H7 (cell line): ENCODE measurements around the gene MTHFD2L. TPM values are rescaled to one million over a fixed set of nuclear protein-coding genes. Genes with fewer than 3 reads are reported as not detected.

Experiments used
- DNase-seq: peaks from one replicate; pipeline ENCODE4 v3.0.0; 2012
- H3K27me3 ChIP-seq: 2 replicates; pipeline ENCODE4 v1.6.0; 2011; ENCODE audit warnings: mild to moderate bottlenecking, low read length; ENCODE audit not compliant: control insufficient read depth, insufficient read depth
- H3K36me3 ChIP-seq: replicated peaks from 2 replicates; pipeline ENCODE4 v1.5.1; 2011; ENCODE audit warnings: low read length; ENCODE audit not compliant: control insufficient read depth, insufficient read depth
- H3K4me3 ChIP-seq: 2 replicates; pipeline ENCODE4 v1.5.1; 2011; ENCODE audit warnings: low read depth, mild to moderate bottlenecking, control low read depth, low read length, moderate library complexity; ENCODE audit not compliant: insufficient read depth
- total RNA-seq: library from RNA; depleted of rRNA; stranded (reverse); fragments of >200 nt; shearing (Covaris generic); gene quantifications from 2 replicates; pipeline ENCODE4 v1.2.3, GENCODE V29; 2014

The MTHFD2L gene
- total RNA-seq, 1 experiment from 2014 or later, result 6.6 TPM

DNA sequence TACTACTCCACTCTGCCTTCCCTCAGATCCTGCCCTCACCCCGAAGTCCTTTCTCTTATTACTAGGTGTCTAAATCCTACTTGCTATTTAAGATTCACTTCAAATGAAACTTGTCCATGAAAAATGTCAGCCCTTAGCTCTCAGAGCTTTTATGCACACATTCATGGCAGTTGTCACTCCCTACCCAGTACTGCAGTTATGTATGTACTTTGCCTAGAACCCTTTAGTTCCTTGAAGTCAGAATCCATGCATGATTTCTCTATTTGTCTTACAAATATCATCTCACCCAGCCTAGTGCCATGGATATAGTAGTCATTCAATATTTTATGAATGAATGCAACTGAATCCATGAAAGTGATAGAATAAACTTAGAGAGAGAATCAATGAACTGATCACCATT, 147.1 kb downstream of the MTHFD2L start:
- DNase-seq, result no peak
- Histone ChIP-seq H3K27me3 (no peaks in the 10 kb centered on the region), H3K4me3 (no peak overlapping the region), H3K36me3 (no peaks in the 10 kb centered on the region)

DNA sequence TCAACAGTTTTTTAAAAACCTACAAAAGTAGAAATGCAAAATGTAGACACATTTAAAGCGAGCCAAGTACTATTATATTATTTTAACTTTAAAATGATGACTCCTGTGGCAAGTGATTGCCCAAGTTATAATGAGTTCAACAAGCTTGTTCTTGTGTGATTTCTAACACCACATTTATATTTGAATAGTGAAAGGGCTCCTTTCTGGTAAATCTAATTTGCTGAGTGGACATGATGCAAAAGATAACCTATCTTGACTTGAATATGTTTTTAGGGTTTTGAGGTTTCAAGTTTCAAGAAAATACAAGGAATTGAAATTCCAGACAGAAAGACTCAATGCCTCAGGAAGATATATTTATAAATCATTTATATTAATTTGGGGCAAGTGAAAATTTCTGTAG, 149.3 kb downstream of the MTHFD2L start:
- Histone ChIP-seq H3K36me3 (no peaks in the 10 kb centered on the region), H3K4me3 (no peak overlapping the region), H3K27me3 (no peaks in the 10 kb centered on the region)
- DNase-seq, result no peak

DNA sequence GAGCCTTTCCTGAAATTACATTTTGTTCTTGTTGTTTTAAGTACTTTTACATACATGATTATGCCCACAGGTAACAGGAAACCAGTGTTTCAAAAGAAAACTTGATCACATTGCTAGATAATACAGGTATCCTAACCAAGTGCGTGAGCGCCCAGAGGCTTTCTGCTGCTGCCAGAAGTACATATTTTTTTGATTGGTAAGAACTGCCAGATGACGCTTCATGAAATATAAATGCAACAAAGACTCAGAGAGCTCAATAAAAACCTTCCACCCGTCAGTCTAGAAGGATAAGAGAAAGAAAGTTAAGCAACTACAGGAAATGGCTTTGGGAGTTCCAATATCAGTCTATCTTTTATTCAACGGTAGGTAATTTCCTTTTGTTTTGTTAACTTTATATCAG, 150.3 kb downstream of the MTHFD2L start, which contains the start of gene EPGN:
EPGN (plus strand) TSS at position 256 of the 400 bp plus-strand sequence; CDS start at position 320, 64 bp downstream.
- DNase-seq, result no peak
- H3K27me3 ChIP-seq, result no peaks in the 10 kb centered on the region
- H3K4me3 ChIP-seq, result no peak within 1 kb of the TSS
- no peaks in the 10 kb centered on the region for H3K36me3 ChIP-seq

DNA sequence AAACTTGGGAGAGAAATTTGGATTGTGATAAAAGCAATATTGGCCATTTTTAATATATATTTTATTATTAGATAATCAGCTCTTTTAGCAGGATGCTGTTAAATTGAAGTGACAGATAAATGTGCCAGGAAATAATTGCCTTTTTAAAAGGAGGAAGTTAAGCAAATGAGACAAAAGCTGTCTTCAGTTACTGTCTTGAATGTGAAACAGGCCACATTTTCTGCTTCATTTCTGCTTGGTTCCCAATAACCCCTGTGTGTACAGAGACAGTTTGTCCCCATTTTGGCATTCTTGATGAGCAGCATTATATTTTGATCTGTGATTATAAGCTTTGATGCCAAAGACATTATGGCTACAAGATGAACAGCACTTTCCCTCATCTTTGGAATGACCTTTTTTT, 151.3 kb downstream of the MTHFD2L start:
- no peaks in the 10 kb centered on the region for H3K27me3 ChIP-seq
- no peak for DNase-seq
- H3K4me3 ChIP-seq, result no peak overlapping the region
- no peaks in the 10 kb centered on the region for H3K36me3 ChIP-seq

DNA sequence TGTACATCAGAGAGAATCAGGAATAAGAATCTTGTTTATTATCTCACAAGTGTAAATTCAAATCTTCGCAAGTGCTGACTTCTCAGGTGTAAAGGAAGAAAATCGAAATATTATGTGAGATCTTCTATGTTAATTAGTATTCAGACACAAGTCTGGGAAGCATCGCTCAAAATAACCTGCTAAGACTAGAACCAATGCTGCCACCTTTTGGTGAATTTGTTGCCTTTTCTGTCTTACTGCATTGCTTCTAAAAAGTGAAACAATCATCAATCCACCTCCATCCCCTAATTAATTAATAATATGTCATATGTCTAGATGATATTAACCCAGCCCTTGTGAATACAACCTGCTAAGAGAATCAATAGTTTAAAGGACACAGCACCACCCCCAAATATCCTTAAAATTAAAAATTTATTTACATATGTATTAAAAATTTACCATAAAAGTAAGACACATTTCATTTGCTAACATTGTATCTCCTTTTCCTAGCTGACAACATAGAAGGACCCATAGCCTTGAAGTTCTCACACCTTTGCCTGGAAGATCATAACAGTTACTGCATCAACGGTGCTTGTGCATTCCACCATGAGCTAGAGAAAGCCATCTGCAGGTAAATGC, 153.9 kb downstream of the MTHFD2L start:
- DNase-seq, result no peak
- no peaks in the 10 kb centered on the region for H3K27me3 ChIP-seq
- no peak overlapping the region for H3K4me3 ChIP-seq
- no peaks in the 10 kb centered on the region for H3K36me3 ChIP-seq

DNA sequence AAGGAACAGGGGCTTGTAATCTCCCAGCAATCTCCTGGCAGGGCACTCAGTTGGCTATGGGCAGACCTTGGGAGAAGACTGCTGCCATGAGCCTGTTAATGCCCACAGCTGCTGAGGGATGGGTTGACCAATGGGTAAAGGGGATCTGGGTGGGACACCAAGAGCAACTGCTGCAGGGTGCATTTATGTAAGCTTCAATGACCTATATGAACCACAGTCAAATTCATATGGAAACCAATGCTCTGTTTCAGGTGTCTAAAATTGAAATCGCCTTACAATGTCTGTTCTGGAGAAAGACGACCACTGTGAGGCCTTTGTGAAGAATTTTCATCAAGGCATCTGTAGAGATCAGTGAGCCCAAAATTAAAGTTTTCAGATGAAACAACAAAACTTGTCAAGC, 156.4 kb downstream of the MTHFD2L start:
- Histone ChIP-seq H3K4me3 (no peak overlapping the region), H3K27me3 (no peaks in the 10 kb centered on the region), H3K36me3 (no peaks in the 10 kb centered on the region)
- DNase-seq, result no peak

DNA sequence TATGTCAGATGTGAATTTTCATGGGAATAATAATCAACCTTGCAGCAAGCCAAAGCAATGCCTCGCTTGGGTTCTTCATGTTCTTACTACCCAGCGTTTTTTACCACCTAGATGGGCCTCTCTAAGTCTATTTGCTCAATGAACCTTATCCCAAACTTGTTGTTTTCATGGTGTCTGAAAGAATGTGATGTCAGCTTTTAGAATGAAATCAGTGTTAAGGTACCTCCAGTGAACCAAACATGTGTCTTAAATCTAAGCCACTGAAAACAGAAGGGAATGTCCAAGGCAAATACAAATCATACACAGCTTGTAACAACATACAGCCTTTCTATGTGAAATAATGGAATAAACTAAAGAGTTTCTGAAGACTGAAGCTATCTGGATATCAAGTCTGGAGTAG, 157.0 kb downstream of the MTHFD2L start:
- Histone ChIP-seq H3K36me3 (no peaks in the 10 kb centered on the region), H3K27me3 (no peaks in the 10 kb centered on the region), H3K4me3 (no peak overlapping the region)
- no peak for DNase-seq

DNA sequence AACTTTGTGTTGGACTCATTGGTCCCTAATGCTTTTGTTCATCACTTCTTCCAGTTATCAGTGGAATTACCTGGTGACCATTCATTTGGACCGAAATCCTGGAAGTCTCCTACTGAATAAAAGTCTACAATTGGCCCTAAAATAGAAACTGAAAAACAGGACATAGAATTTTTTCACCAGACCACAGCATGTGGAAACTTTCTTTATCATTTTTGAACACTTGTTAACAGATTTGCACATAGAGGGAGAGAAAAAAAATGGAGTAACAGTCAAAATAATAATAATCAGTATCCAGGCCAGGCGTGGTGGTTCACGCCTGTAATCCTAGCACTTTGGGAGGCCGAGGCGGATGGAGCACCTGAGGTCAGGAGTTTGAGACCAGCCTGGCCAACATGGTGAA, 157.5 kb downstream of the MTHFD2L start:
- H3K27me3 ChIP-seq, result no peaks in the 10 kb centered on the region
- no peak overlapping the region for H3K4me3 ChIP-seq
- DNase-seq, result no peak
- no peaks in the 10 kb centered on the region for H3K36me3 ChIP-seq

DNA sequence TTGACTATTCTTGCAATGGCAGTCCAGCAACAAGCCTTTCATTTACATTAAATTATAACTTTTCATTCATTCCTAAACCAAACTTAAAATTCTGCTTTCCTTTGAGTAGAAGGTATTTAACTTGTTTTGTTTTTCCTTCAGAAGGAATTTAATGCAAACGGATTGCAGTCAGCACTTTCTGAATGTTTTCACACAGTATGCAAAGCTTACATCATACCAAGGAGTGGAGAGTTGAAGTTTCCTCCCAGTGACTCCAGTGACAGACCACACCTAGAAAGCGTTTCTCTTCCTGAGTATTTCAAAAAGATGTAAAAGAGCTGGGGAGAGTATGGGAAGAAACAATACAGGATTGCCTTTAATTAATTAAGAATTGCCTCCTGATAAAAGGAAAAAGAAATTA, 158.5 kb downstream of the MTHFD2L start:
- Histone ChIP-seq H3K27me3 (no peaks in the 10 kb centered on the region), H3K36me3 (no peaks in the 10 kb centered on the region), H3K4me3 (no peak overlapping the region)
- DNase-seq, result no peak

DNA sequence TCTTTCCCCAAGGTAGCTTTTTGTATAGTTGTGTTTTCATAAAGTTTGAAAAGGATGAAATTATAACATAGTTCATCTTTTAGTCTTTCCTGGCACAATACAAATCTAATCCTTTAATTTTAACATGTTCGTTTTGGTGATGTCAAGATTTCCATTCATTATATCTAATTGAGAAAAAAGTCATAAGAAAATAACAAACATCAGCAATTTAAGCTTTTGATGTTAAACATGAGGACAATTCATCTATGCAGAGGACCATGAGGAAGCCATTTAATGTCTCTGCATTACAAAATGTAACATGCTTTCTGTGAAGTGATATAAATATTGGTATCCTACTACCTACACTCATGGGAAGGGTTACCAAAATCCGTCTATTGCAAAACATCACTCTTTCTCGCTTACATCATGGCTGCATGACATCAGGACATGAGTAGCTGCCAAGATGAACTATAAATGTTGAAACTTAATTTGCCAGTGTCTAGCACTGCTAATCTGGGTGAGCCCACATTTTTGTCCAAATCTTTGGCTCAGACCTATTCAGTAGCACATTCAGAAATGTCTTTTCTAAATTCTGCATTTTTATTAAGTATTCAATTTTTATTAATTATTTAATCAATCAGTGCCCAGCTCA, 159.8 kb downstream of the MTHFD2L start:
- Histone ChIP-seq H3K27me3 (no peaks in the 10 kb centered on the region; the same call in 1 of the 2 replicates), H3K36me3 (no peaks in the 10 kb centered on the region), H3K4me3 (no peak overlapping the region)
- no peak for DNase-seq

DNA sequence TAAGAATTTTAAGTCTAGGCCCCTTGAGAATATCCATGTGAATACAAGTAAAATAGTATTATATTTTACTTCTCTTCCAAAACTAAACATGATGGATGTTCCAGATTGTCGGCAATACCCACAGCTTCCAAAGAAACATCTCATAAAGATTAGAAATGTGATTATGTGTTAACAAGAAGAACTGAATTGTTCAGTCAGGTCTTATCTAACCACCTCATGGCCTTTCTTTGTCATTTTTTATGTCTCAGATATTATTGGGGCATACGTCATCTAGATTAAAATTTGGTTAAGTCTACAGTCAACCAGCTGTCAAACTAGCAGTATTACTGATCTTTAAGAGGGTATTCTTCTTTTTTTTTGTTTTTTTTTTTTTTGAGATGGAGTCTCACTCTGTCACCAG, 160.4 kb downstream of the MTHFD2L start:
- H3K36me3 ChIP-seq, result no peaks in the 10 kb centered on the region
- no peak for DNase-seq
- H3K4me3 ChIP-seq, result no peak overlapping the region
- H3K27me3 ChIP-seq, result no peaks in the 10 kb centered on the region; the same call in 1 of the 2 replicates

DNA sequence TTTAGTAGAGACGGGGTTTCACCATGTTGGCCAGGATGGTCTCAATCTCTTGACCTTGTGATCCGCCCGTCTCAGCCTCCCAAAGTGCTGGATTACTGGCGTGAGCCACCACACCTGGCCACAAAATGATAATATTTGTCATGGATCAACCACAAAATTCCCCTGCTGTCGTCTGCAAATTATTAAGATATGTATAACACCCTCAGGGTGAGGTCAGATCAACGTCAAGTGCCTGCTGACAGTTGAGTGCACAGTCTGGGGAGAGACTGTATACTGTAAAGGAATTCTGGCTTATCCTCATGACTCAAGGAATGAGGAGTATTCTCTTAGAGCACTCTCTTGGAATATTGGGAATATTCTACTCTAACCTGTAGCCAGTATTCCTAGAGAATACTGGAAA, 161.6 kb downstream of the MTHFD2L start:
- no peak for DNase-seq
- Histone ChIP-seq H3K4me3 (no peak overlapping the region), H3K27me3 (no peaks in the 10 kb centered on the region; the same call in 1 of the 2 replicates), H3K36me3 (no peaks in the 10 kb centered on the region)

DNA sequence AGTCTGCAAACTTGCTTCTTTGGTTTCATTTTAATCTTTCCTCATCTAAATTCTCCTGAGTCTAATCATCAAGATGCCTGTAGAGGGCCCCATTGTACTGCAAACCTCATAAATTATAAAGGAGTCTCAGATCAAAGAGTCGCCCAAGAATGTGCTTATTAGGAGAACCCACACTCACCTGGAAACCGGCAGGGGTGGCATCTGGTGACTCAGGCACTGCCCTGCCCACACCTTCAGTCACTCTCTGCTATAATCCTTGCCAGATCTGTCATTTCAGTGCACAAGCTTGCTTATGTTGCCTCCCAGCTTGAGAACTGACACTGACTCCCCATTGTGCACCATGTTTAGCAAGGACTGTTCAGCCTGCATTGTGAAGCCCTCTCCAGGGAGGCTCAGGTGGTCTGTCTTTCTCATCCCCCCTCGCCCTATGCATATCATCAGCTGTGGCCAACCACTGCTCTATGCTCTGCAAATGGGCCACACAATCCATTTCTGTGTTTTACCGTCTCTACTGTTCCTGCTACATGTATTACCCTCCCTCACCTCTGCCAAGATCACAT, 162.7 kb downstream of the MTHFD2L start:
- H3K36me3 ChIP-seq, result no peaks in the 10 kb centered on the region
- no peaks in the 10 kb centered on the region; the same call in 1 of the 2 replicates for H3K27me3 ChIP-seq
- H3K4me3 ChIP-seq, result no peak overlapping the region
- peak; percentile 10 for DNase-seq

DNA sequence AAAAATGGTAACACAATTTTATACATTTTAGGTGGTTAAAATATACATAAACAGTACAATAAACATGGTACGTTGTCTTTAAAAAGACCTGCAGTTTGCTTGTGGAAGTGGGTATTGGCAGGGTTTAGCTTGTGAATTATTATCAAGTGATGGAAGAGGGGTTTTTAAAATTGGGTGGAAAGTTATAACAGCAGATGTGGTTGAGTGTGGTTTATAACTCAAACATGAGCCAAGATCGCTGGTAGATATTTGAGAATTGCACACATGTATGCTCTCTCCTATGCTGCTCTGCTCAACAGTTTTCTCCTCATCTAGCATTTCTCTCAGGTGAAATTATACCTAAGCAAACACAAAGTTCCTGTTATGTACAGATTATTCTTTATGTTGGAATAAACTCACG, 164.4 kb downstream of the MTHFD2L start:
- Histone ChIP-seq H3K27me3 (no peaks in the 10 kb centered on the region; the same call in 1 of the 2 replicates), H3K4me3 (no peak overlapping the region), H3K36me3 (no peaks in the 10 kb centered on the region)
- DNase-seq, result no peak

DNA sequence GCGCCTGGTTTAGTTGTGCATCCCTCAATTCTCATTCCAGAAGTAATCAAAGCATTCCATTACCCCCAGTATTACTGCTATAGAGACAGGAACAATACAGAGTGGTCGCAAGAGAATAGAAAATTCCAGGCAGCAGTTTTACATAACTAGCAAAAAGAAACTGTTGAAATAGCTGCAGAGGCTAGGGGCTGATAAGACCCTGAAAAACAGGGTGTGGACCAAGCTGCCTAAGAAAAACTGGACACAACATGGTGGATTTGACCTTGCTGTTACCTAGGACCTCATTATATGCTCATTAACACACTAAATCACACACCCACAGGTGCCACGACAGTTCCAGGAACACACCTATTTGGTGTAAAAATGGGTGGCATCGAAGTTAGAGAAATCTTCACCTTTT, 165.7 kb downstream of the MTHFD2L start:
- no peak overlapping the region for H3K4me3 ChIP-seq
- no peaks in the 10 kb centered on the region for H3K36me3 ChIP-seq
- DNase-seq, result no peak
- H3K27me3 ChIP-seq, result no peaks in the 10 kb centered on the region; the same call in 1 of the 2 replicates
